ENCODE measurements around the gene COQ9.

Gene COQ9

DNA sequence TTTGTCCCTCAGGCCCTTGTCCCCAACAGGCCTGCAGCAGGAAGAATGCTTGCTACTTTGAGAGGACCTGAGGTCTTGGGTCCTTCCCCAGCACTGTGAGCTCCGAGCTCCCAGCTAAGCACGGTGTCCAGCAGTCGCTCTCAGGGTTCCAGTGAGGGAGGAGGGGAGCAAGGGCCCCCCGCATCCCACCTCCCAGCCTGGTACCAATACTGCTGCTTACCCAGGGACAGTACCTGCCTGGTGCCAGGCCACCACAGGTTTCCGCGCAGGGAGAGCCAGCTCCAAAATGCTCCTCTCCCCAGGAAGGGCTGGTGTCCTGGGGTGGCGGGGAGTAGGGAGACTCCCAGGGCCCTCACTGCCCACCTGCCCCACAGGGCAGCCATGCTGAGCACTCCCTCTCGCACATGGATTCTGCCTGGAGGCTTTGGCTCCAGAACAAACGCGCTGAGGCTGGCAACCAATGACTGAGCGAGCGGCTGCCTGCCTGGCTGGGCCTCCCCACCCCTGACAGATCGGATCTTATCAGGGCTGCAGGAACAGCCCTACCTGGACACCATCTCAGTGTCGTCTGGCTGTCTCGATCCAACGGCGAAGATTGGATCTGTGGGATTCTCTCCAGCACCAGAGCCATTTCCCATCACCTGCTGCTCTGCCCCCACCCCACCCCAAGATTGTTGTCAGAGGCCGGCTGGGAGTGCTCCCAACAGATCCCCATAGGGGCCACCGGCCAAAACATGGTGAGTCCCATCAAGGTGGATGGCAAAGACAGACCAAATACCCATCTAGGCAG is 36.6 kb downstream of the COQ9 start:
- TF ChIP-seq, protein P1, sequence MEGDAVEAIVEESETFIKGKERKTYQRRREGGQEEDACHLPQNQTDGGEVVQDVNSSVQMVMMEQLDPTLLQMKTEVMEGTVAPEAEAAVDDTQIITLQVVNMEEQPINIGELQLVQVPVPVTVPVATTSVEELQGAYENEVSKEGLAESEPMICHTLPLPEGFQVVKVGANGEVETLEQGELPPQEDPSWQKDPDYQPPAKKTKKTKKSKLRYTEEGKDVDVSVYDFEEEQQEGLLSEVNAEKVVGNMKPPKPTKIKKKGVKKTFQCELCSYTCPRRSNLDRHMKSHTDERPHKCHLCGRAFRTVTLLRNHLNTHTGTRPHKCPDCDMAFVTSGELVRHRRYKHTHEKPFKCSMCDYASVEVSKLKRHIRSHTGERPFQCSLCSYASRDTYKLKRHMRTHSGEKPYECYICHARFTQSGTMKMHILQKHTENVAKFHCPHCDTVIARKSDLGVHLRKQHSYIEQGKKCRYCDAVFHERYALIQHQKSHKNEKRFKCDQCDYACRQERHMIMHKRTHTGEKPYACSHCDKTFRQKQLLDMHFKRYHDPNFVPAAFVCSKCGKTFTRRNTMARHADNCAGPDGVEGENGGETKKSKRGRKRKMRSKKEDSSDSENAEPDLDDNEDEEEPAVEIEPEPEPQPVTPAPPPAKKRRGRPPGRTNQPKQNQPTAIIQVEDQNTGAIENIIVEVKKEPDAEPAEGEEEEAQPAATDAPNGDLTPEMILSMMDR (IDR thresholded peaks at IDR 0.05; ENCODE audit: low read depth, low read length, missing control alignments), result no peak
- no peak for DNase-seq (ENCODE audit: low read depth)
- in situ Hi-C loops (cut with HindIII; ENCODE audit: low sequenced_read_pairs), result no loop called here
- H3K4me3 ChIP-seq (ENCODE audit: low read depth, low read length), result no peak overlapping the region

DNA sequence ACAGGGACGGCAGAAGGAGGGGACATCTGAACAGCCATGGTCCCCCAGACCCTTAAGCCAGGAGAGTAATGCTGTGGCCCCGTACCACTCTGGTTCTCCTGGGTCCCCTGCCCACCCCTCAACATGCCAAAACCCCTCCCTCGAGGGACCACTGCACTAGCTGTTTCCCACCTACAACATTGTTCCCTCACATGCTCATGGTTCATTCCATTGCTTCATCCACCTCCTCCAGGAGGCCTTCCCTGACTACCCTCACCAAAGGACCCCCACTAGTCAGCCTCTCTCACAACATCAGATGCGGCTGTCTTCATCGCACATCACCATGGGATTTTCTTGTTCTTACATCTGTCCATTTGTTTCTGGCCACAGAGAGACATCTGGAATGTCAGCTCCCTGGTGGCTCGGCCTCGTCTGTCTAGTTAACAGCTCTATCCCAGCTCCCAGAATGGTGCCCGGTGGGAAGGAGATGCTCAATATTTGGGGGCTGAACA is 37.3 kb downstream of the COQ9 start:
- TF ChIP-seq, protein P1 (IDR thresholded peaks at IDR 0.05; ENCODE audit: low read depth, low read length, missing control alignments), result no peak
- in situ Hi-C loops (cut with HindIII; ENCODE audit: low sequenced_read_pairs), result loop anchor here (5.0 kb wide), 1 partner anchor 43 kb away; no protein-coding TSS in a partner anchor
- H3K4me3 ChIP-seq (ENCODE audit: low read depth, low read length), result no peak overlapping the region
- no peak for DNase-seq (ENCODE audit: low read depth)

DNA sequence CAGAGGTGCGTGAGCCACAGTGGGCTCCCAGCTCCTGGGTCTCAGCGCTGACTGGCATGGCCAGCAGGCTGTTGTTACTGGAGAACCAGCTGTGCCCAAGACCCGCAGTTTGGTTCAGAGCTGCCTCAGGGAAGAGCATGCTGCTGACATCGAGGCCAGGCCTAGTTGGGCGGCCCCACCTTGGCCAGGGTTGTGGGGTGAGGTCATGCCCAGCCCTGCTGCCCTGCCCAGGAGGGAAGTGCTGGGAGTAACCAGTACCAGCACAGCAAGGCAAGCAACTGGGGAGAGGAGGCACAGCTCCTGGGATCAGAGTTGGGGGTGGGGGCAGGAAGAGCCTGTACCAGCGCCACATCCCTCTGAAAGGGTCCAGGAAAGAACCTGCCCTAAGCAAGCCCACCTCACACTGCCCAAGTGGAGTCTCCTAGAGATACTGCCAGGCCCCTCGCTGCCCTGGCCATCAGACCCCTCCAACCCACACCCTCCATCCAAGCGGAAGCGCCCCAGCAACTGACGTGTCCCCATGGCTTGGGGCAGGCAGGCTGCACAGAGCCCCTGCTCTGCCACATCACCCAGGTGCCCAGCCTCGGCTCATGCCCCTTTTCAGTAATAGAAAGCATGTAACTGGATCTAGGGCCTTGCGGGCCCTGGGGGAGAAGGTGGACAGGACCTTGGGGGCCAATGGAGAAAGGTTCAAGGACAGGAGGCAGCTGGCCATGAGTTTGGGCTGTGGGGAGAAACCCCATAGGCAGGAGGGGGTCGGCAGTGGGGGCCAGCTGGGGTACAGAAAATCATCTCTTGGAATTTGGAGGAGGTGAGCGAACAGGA is 38.0 kb downstream of the COQ9 start:
- peak overlapping the region; percentile 65 for H3K4me3 ChIP-seq (ENCODE audit: low read depth, low read length)
- DNase-seq (ENCODE audit: low read depth), result no peak
- TF ChIP-seq, protein P1 (IDR thresholded peaks at IDR 0.05; ENCODE audit: low read depth, low read length, missing control alignments), result no peak
- in situ Hi-C loops (cut with HindIII; ENCODE audit: low sequenced_read_pairs), result loop anchor here (5.0 kb wide), 1 partner anchor 42 kb away; no protein-coding TSS in a partner anchor

DNA sequence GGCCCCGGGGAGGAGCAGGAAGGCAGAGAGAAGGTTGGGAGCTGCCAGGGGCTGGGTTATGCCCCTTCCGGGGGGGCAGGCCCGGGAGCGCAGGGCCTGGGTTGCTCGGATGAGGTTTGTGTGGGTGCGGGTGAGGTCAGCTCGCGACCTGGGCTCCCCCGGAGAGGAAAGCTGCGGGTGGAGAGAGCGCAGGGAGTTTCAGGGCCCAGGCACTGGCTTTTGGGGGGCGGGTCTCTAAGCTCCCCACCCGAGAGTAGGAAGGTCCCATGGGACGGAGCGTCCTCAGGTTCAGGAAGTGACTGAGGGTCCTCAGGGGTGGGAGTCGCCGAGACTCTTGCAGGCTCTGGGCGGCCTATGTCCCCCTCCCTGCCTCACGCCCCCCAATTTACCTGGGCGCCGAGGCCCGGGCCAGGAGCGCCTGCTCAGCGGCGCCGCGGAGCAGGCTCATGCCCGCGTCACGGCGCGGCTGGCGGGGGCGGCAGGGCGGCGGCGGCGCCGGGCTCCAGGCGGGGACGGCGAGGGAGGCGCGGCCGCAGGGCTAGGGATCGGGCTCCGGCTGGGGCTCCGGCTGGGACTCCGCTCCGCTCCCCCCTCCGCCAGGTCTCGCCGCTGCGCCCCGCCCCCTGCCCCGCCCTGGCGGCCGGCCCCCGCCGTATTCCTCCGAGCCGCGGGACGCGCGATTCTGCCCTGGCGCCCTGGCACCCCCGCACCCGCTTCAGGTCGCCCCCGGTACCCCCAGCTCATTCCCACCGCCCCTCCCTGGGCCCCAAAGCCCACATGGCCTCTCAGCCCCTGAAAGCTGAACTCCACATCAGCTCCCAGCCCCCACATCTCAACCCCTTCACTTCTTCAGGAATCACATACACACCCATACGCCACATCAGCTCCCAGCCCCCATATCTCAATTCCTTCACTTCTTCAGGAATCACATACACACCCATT is 38.9 kb downstream of the COQ9 start, which contains the start of gene DOK4:
Gene DOK4, minus strand, starts transcription at position 578 of the 942 bp plus-strand sequence. CDS start 6,986 bp downstream, outside the sequence.
- peak within 1 kb of the TSS; percentile 65 for H3K4me3 ChIP-seq (ENCODE audit: low read depth, low read length)
- TF ChIP-seq, protein P1 (IDR thresholded peaks at IDR 0.05; ENCODE audit: low read depth, low read length, missing control alignments), result no peak
- no peak for DNase-seq (ENCODE audit: low read depth)
- in situ Hi-C loops (cut with HindIII; ENCODE audit: low sequenced_read_pairs), result loop anchor here (5.0 kb wide), 1 partner anchor 41 kb away; no protein-coding TSS in a partner anchor

DNA sequence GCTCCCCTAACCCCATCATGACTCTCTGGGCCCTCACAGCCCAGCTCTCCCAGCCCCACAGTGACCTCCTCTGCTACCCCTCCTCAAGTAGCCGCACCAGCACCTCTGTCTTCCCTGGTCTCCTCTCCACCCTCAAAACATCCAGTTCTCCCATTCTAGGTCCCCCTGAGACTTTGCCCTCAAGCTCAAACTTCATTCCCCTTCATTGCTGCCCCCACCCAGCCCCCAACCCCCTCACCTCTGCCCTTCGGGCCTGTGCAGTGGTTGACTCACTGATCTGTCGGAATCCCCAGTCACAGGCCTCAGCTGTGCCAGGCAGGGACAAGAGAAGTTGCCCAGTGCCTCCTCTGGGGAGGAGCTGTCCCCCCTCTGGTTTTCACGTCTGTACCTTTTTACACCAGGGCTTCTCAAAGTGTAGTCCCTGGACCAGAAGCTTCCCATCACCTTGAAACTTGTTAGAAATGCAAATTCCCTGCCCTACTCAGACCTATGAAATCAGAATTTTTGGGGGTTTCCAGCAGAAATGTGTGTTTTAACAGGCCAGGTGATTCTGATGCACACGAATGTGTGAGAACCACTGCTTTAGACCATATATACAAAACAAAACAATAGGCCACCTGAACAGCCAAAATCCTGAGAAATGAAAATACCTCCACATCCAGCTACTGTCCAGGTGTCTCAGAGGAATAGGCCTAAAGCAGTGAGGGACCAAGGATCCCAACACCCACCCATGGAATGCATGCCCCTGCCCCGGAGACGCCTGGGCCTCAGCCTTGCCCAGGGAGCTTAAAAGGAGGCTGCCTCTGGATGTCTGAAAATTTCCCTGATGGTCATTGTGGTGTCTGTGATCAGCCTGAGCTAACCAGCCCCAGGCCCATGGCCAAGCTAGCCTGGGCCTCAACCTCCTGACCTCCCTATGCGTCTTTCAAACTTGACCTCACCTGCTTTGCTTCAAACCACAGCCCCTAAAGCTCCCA is 39.9 kb downstream of the COQ9 start:
- H3K4me3 ChIP-seq (ENCODE audit: low read depth, low read length), result peak overlapping the region; percentile 26
- TF ChIP-seq, protein P1 (IDR thresholded peaks at IDR 0.05; ENCODE audit: low read depth, low read length, missing control alignments), result no peak
- in situ Hi-C loops (cut with HindIII; ENCODE audit: low sequenced_read_pairs), result loop anchor here (5.0 kb wide), 1 partner anchor 40 kb away; no protein-coding TSS in a partner anchor
- no peak for DNase-seq (ENCODE audit: low read depth)

Measured in astrocyte of the cerebellum (primary cell).